Measurements from ENCODE around the gene TCEA3.

The TCEA3 gene

GRCh38 chr1:23423415-23424292 lies 894 bp downstream of the TCEA3 start:
- peak; percentile 45 to 53 for DNase-seq (ENCODE audit: low read depth in 1 of 2, low spot score in 1 of 2)
- in situ Hi-C loops (cut with HindIII; ENCODE audit: low pct_unique_long_range_greater_than_20kb, low sequenced_read_pairs) = no loop called here

GRCh38 chr1:23422941-23423340 lies 1.6 kb downstream of the TCEA3 start:
- in situ Hi-C loops (cut with HindIII; ENCODE audit: low pct_unique_long_range_greater_than_20kb, low sequenced_read_pairs) = no loop called here
- no peak for DNase-seq (ENCODE audit: low read depth in 1 of 2, low spot score in 1 of 2)
- TF ChIP-seq JUND (IDR thresholded peaks at IDR 0.05; ENCODE audit: low read depth) = no peak

More at GRCh38 chr1:23423415-23424292, 894 bp downstream of the TCEA3 start:
- no peak for TF ChIP-seq JUND (IDR thresholded peaks at IDR 0.05; ENCODE audit: low read depth)

- TF ChIP-seq JUND (IDR thresholded peaks at IDR 0.05; ENCODE audit: low read depth) = no peak
- DNase-seq (ENCODE audit: low read depth in 1 of 2, low spot score in 1 of 2) = no peak
- in situ Hi-C loops (cut with HindIII; ENCODE audit: low pct_unique_long_range_greater_than_20kb, low sequenced_read_pairs) = no loop called here
Measured at GRCh38 chr1:23422241-23422877, 2.2 kb downstream of the TCEA3 start.

GRCh38 chr1:23421753-23422240 lies 2.8 kb downstream of the TCEA3 start:
- DNase-seq (ENCODE audit: low read depth in 1 of 2, low spot score in 1 of 2) = no peak
- in situ Hi-C loops (cut with HindIII; ENCODE audit: low pct_unique_long_range_greater_than_20kb, low sequenced_read_pairs) = no loop called here
- no peak for TF ChIP-seq JUND (IDR thresholded peaks at IDR 0.05; ENCODE audit: low read depth)

- in situ Hi-C loops (cut with HindIII; ENCODE audit: low pct_unique_long_range_greater_than_20kb, low sequenced_read_pairs) = no loop called here
- no peak for TF ChIP-seq JUND (IDR thresholded peaks at IDR 0.05; ENCODE audit: low read depth)
- no peak for DNase-seq (ENCODE audit: low read depth in 1 of 2, low spot score in 1 of 2)
Measured at GRCh38 chr1:23421343-23421742, 3.2 kb downstream of the TCEA3 start.

GRCh38 chr1:23420778-23421177 lies 3.8 kb downstream of the TCEA3 start:
- DNase-seq (ENCODE audit: low read depth in 1 of 2, low spot score in 1 of 2) = no peak
- in situ Hi-C loops (cut with HindIII; ENCODE audit: low pct_unique_long_range_greater_than_20kb, low sequenced_read_pairs) = no loop called here
- TF ChIP-seq JUND (IDR thresholded peaks at IDR 0.05; ENCODE audit: low read depth) = no peak

- no peak for TF ChIP-seq JUND (IDR thresholded peaks at IDR 0.05; ENCODE audit: low read depth)
- in situ Hi-C loops (cut with HindIII; ENCODE audit: low pct_unique_long_range_greater_than_20kb, low sequenced_read_pairs) = no loop called here
- DNase-seq (ENCODE audit: low read depth in 1 of 2, low spot score in 1 of 2) = no peak
Measured at GRCh38 chr1:23419180-23419579, 5.4 kb downstream of the TCEA3 start.

- in situ Hi-C loops (cut with HindIII; ENCODE audit: low pct_unique_long_range_greater_than_20kb, low sequenced_read_pairs) = no loop called here
- TF ChIP-seq JUND (IDR thresholded peaks at IDR 0.05; ENCODE audit: low read depth) = no peak
- DNase-seq (ENCODE audit: low read depth in 1 of 2, low spot score in 1 of 2) = no peak
Measured at GRCh38 chr1:23417570-23417969, 7.0 kb downstream of the TCEA3 start.

DNA sequence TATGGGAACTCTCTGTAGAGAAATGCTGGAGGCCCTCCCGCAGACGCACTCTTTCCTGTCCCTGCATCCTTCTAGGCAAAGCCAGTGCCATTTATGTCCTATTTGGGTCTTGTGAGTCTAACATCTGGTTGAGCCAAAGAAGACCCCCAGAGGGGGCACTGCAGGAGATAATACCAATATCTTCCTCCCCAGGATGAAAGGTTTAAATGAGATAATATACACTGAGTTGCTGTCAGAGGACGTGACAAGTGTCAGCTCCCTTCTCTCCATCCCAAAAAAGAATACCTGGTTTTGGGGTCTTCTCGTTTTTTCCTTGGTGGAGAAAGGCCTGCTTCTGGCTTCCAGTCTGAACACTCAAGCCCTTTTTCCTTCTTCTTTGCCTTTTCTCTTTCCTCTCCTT lies 7.6 kb downstream of the TCEA3 start:
- TF ChIP-seq JUND (IDR thresholded peaks at IDR 0.05; ENCODE audit: low read depth) = no peak
- in situ Hi-C loops (cut with HindIII; ENCODE audit: low pct_unique_long_range_greater_than_20kb, low sequenced_read_pairs) = no loop called here
- no peak for DNase-seq (ENCODE audit: low read depth in 1 of 2, low spot score in 1 of 2)

GRCh38 chr1:23408797-23409290 lies 15.7 kb downstream of the TCEA3 start:
- in situ Hi-C loops (cut with HindIII; ENCODE audit: low pct_unique_long_range_greater_than_20kb, low sequenced_read_pairs) = no loop called here
- no peak for TF ChIP-seq JUND (IDR thresholded peaks at IDR 0.05; ENCODE audit: low read depth)
- DNase-seq (ENCODE audit: low read depth in 1 of 2, low spot score in 1 of 2) = no peak

DNA sequence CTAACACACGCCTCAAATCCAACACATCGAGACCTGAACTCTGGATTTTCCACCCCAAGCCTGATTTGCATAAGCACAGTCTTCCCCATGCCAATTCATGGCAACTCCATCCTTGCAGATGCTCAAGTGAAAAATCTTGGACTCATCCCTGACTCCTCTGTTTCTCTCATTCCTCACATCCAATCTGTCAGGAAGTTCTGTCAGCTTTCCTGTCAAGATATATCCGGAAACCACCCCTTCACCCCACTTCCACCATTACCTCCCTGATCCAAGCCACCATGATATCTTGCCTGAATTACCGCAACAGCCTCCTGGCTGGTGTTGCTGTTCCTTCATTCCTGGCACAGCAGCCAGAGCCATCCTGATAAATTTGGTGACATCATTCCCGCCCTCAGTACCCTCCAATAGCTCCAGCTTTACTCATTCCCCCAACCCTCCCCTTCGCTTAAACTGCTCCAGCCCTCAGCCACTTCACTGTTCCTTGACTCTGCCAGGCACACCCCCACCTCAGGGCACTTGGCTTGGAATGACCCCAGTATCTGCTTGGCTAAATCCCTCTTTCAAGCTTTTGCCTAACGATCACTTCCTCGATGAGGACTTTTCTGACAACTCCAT lies 17.4 kb downstream of the TCEA3 start:
- TF ChIP-seq JUND (IDR thresholded peaks at IDR 0.05; ENCODE audit: low read depth) = no peak

DNA sequence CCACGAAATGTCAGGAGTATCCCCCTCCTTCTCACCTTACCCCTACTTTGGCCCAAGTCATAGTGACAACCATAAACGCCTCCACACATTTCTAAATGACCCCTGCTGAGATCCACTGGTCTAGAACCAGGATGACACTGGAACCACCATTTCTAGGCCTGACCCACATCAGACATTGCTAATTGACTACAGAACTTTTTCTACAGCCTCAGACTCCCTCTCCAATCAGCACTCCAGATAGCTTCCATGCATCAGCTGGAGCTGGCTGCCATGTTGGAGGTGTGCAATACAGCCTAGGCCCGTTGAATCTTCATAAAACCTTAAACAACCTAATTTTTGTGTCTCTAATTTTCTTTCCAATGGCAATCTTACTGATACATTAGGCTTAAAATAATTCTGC lies 18.6 kb downstream of the TCEA3 start:
- DNase-seq (ENCODE audit: low read depth in 1 of 2, low spot score in 1 of 2) = no peak
- in situ Hi-C loops (cut with HindIII; ENCODE audit: low pct_unique_long_range_greater_than_20kb, low sequenced_read_pairs) = no loop called here
- TF ChIP-seq JUND (IDR thresholded peaks at IDR 0.05; ENCODE audit: low read depth) = no peak

More for the DNA sequence above, 17.4 kb downstream of the TCEA3 start:
- in situ Hi-C loops (cut with HindIII; ENCODE audit: low pct_unique_long_range_greater_than_20kb, low sequenced_read_pairs) = no loop called here
- no peak for DNase-seq (ENCODE audit: low read depth in 1 of 2, low spot score in 1 of 2)

Measured in T47D (cell line).